ENCODE data around the gene STX16.

Gene STX16

DNA sequence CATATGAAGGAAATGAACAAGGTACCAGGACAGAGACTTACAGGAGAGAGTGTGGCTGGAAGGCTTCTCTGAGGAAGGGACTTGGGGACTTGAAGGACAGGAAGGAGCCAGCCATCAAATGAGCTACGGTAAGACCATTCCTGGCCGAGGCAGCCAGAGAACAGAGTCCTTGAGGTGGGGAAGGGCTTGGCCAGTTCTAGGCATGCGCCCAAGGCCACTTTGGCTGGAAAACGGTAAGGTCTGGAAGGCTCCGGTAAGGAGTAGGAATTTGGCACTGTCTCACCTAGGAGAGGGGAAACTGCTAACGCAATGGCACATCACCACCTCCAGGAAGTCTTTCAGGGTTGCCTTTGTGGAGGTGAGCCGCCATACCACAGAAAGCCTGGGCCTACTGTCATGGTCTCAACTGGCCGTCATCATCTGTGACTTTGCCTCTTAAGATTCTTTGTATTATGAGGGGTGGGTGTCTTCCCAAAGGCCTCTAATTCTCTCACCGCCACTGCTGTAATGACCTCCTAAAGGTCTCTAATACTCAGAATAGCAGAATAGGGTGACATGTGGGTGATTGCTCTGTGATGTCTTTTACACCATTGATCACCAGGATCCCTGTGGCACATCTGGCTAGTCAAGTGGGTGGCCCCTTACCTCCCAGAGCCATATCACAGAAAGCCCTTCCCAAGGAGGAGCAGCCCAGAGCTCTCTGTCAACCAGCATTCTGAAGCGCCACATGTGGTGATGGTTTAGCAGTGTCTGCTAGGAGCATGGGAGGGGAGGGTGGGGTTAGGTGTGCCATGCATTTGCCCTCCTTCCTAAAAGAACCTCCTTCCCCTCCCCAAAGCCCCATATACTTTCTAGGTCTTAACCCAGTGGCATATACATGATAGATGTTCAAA lies 17.7 kb upstream of the STX16 start:
- TF ChIP-seq, protein P1, sequence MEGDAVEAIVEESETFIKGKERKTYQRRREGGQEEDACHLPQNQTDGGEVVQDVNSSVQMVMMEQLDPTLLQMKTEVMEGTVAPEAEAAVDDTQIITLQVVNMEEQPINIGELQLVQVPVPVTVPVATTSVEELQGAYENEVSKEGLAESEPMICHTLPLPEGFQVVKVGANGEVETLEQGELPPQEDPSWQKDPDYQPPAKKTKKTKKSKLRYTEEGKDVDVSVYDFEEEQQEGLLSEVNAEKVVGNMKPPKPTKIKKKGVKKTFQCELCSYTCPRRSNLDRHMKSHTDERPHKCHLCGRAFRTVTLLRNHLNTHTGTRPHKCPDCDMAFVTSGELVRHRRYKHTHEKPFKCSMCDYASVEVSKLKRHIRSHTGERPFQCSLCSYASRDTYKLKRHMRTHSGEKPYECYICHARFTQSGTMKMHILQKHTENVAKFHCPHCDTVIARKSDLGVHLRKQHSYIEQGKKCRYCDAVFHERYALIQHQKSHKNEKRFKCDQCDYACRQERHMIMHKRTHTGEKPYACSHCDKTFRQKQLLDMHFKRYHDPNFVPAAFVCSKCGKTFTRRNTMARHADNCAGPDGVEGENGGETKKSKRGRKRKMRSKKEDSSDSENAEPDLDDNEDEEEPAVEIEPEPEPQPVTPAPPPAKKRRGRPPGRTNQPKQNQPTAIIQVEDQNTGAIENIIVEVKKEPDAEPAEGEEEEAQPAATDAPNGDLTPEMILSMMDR (IDR thresholded peaks at IDR 0.05), result no peak
- no peak for TF ChIP-seq ZFX (IDR thresholded peaks at IDR 0.05; ENCODE audit: borderline replicate concordance)
- no peak overlapping the region for H3K27ac ChIP-seq

DNA sequence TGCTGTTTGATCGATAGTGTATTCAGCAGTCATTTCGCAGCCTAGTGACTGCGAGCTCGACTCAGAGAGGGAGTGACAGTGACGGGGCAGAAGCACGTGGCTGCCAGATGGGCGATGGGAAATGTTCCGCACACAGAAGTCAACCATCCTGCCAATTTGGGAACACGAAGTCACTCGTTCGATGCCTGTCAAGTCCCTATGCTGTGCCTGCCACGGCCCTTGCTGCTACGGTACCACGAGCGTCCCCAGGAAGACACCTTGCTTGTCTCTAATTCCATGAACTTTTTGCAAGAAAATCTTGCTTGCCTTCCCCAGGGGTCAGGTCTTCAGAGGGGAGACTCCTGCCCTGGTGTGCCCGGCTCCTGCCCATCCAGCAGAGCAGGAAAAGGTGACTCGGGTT lies 17.0 kb upstream of the STX16 start:
- TF ChIP-seq, protein P1 (IDR thresholded peaks at IDR 0.05), result no peak
- TF ChIP-seq ZFX (IDR thresholded peaks at IDR 0.05; ENCODE audit: borderline replicate concordance), result no peak
- H3K27ac ChIP-seq, result no peak overlapping the region

- no peak overlapping the region for H3K27ac ChIP-seq
- TF ChIP-seq ZFX (IDR thresholded peaks at IDR 0.05; ENCODE audit: borderline replicate concordance), result no peak
- TF ChIP-seq, protein P1 (IDR thresholded peaks at IDR 0.05), result no peak
Measured at GRCh38 chr20:58634521-58635278, 16.4 kb upstream of the STX16 start.

- TF ChIP-seq, protein P1 (IDR thresholded peaks at IDR 0.05), result no peak
- TF ChIP-seq ZFX (IDR thresholded peaks at IDR 0.05; ENCODE audit: borderline replicate concordance), result no peak
- H3K27ac ChIP-seq, result no peak overlapping the region
Measured at GRCh38 chr20:58635279-58635665, 15.8 kb upstream of the STX16 start.

- TF ChIP-seq ZFX (IDR thresholded peaks at IDR 0.05; ENCODE audit: borderline replicate concordance), result no peak
- TF ChIP-seq, protein P1 (IDR thresholded peaks at IDR 0.05), result no peak
- no peak overlapping the region for H3K27ac ChIP-seq
Measured at GRCh38 chr20:58636396-58636982, 14.6 kb upstream of the STX16 start.

GRCh38 chr20:58636983-58637421 lies 14.1 kb upstream of the STX16 start:
- H3K27ac ChIP-seq, result no peak overlapping the region
- TF ChIP-seq, protein P1 (IDR thresholded peaks at IDR 0.05), result no peak
- no peak for TF ChIP-seq ZFX (IDR thresholded peaks at IDR 0.05; ENCODE audit: borderline replicate concordance)

Measured in 22Rv1 (cell line).